Brain microvascular endothelial cell (primary cell): ENCODE results near the gene TYK2.

ENCODE experiments used
- DNase-seq: peaks from one replicate; pipeline ENCODE4 v3.0.0-alpha.2; 2020
- H3K27ac ChIP-seq: fragments of 250-450 bp; sonication (Bioruptor Pico); 2 replicates; pipeline ENCODE4 v1.5.1; 2020; ENCODE audit warnings: mild to moderate bottlenecking, moderate library complexity
- H3K27me3 ChIP-seq: fragments of 250-450 bp; sonication (Bioruptor Pico); replicated peaks from 2 replicates; pipeline ENCODE4 v1.5.1; 2020; ENCODE audit warnings: mild to moderate bottlenecking
- H3K36me3 ChIP-seq: fragments of 250-450 bp; sonication (Bioruptor Pico); replicated peaks from 2 replicates; pipeline ENCODE4 v1.5.1; 2020; ENCODE audit warnings: mild to moderate bottlenecking
- H3K4me3 ChIP-seq: 2 replicates; pipeline ENCODE4 v1.5.1; 2011; ENCODE audit warnings: low read depth, mild to moderate bottlenecking, control low read depth, low read length, moderate library complexity
- CTCF ChIP-seq: IDR thresholded peaks from 2 replicates; pipeline ENCODE4 v1.5.1; 2011; ENCODE audit warnings: low read depth, mild to moderate bottlenecking, moderate library complexity, low read length, control low read depth, inconsistent platforms; ENCODE audit errors: missing control alignments
- in situ Hi-C: cut with HindIII; loops from 2 replicates; pipeline ENCODE4 v1.10.0; 2017; ENCODE audit warnings: low sequenced_read_pairs, low pct_ligation_motif_present

Gene TYK2

GRCh38 chr19:10327793-10328192, 52.6 kb downstream of the TYK2 start:
- H3K27me3 ChIP-seq: no peaks in the 10 kb centered on the region
- no peak overlapping the region for H3K4me3 ChIP-seq
- no peak for DNase-seq
- H3K27ac ChIP-seq: no peak overlapping the region
- no peak for TF ChIP-seq CTCF
- in situ Hi-C loops: no loop called here
- H3K36me3 ChIP-seq: peaks cover 64% of the 10 kb centered on the region

GRCh38 chr19:10325732-10326131, 54.6 kb downstream of the TYK2 start:
- Histone ChIP-seq H3K4me3 (no peak overlapping the region), H3K27ac (no peak overlapping the region), H3K27me3 (no peaks in the 10 kb centered on the region), H3K36me3 (peaks cover 84% of the 10 kb centered on the region)
- DNase-seq: no peak
- TF ChIP-seq CTCF: no peak
- in situ Hi-C loops: no loop called here

GRCh38 chr19:10321874-10322835, 58.2 kb downstream of the TYK2 start:
- in situ Hi-C loops: no loop called here
- no peak for DNase-seq
- TF ChIP-seq CTCF: no peak
- no peaks in the 10 kb centered on the region for H3K27me3 ChIP-seq
- no peak overlapping the region for H3K27ac ChIP-seq
- peaks cover 78% of the 10 kb centered on the region for H3K36me3 ChIP-seq
- H3K4me3 ChIP-seq: no peak overlapping the region

- Histone ChIP-seq H3K4me3 (no peak overlapping the region), H3K36me3 (peaks cover 80% of the 10 kb centered on the region), H3K27ac (no peak overlapping the region), H3K27me3 (no peaks in the 10 kb centered on the region)
- TF ChIP-seq CTCF: no peak
- in situ Hi-C loops: no loop called here
- DNase-seq: no peak
Observed at GRCh38 chr19:10321417-10321797, 59.0 kb downstream of the TYK2 start.

- Histone ChIP-seq H3K27me3 (no peaks in the 10 kb centered on the region), H3K27ac (no peak overlapping the region), H3K36me3 (peaks cover 77% of the 10 kb centered on the region), H3K4me3 (no peak overlapping the region)
- in situ Hi-C loops: no loop called here
- no peak for TF ChIP-seq CTCF
- DNase-seq: no peak
Observed at GRCh38 chr19:10320602-10321416, 59.6 kb downstream of the TYK2 start.
